Right lobe of liver (tissue), 4 donors: ENCODE results near the gene MRPL22.

Source experiments
- POLR2A ChIP-seq: fragments of 450-650 bp; IDR thresholded peaks from one replicate; pipeline ENCODE4 v1.6.1; 2017; ENCODE audit warnings: antibody characterized with exemption, mild to moderate bottlenecking
- TF ChIP-seq, protein P1 (sequence below), 4 donors: fragments of 200-600 bp in 3 of 4; fragments of 450-650 bp in 1 of 4; IDR thresholded peaks; one replicate each; pipeline versions ENCODE4 v1.5.1 to v1.8.0; 2016 to 2022; ENCODE audit warnings: antibody characterized with exemption in 4 of 4, mild to moderate bottlenecking in 2 of 4
- donor health status: DM: no; HTN: no; CAD: no.
- donor health status: DM: no; HTN: no; CAD: no.
- donor health status: DM: no; HTN: yes; CAD: no.

DNA sequence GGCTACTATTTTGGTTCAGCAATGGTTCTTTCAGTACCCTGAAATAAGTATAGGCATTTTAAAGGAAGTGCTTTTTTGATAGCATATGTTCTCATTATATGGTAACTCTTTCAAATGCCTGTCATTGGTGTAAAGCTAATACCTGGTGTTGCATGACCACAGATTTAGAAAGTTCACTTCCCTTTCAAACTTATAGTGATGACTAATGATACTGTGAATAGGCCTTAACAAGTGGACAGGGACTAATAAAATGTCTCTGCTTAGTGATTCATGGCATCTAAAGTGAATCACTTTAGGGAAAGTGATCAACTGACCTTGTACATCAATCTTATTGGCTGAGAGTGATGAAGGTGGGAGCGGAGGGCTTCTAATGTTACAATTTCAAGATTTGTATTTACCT is 21.6 kb downstream of the MRPL22 start:
- TF ChIP-seq, protein P1, sequence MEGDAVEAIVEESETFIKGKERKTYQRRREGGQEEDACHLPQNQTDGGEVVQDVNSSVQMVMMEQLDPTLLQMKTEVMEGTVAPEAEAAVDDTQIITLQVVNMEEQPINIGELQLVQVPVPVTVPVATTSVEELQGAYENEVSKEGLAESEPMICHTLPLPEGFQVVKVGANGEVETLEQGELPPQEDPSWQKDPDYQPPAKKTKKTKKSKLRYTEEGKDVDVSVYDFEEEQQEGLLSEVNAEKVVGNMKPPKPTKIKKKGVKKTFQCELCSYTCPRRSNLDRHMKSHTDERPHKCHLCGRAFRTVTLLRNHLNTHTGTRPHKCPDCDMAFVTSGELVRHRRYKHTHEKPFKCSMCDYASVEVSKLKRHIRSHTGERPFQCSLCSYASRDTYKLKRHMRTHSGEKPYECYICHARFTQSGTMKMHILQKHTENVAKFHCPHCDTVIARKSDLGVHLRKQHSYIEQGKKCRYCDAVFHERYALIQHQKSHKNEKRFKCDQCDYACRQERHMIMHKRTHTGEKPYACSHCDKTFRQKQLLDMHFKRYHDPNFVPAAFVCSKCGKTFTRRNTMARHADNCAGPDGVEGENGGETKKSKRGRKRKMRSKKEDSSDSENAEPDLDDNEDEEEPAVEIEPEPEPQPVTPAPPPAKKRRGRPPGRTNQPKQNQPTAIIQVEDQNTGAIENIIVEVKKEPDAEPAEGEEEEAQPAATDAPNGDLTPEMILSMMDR (IDR thresholded peaks at IDR 0.05): no peak
- no peak for TF ChIP-seq POLR2A
